ENCODE results near the gene JARID2.

GRCh38 chr6:15441981-15442380, 196.1 kb downstream of the JARID2 start:
- no peak for TF ChIP-seq POLR2A (IDR thresholded peaks at IDR 0.05)
- TF ChIP-seq CTCF (IDR thresholded peaks at IDR 0.05): no peak
